Activated T-cell treated with anti-CD3 and anti-CD28 coated beads for 1 hour (primary cell): ENCODE measurements around the gene IQGAP3.
"Not testable (repeated sequence)": the region's sequence is repeated elsewhere in the genome, so short reads cannot be mapped to it uniquely, and the experiment has no call there.

Source experiments
- DNase-seq: peaks from one replicate; pipeline ENCODE4 v3.0.0-alpha.2; 2020; ENCODE audit warnings: low read depth

Gene IQGAP3

GRCh38 chr1:156571919-156572662 lies at the start of gene IQGAP3:
TSS of gene IQGAP3 (minus strand) at chr1:156572565. CDS start at chr1:156572529, 36 bp downstream.
- peak; percentile 46 for DNase-seq

- DNase-seq, result no peak
These were observed 47.2 kb upstream of the IQGAP3 start for GRCh38 chr1:156619582-156619955.

- DNase-seq, result no peak
These were observed 46.7 kb upstream of the IQGAP3 start, which contains the start of gene HAPLN2 for GRCh38 chr1:156618853-156619581. TSS of gene HAPLN2 (plus strand) at chr1:156619415. CDS start at chr1:156623491, 4,076 bp downstream.

- no peak for DNase-seq
These were observed 44.1 kb upstream of the IQGAP3 start for GRCh38 chr1:156616463-156616862.

GRCh38 chr1:156615946-156616345 lies 43.6 kb upstream of the IQGAP3 start:
- DNase-seq, result no peak

GRCh38 chr1:156612666-156613065 lies 40.3 kb upstream of the IQGAP3 start:
- DNase-seq, result no peak

- not testable (repeated sequence) for DNase-seq
These were observed 37.7 kb upstream of the IQGAP3 start for GRCh38 chr1:156610072-156610471.

GRCh38 chr1:156608981-156609380 lies 36.6 kb upstream of the IQGAP3 start:
- DNase-seq, result peak; percentile 49

- DNase-seq, result peak; percentile 37
These were observed 35.8 kb upstream of the IQGAP3 start for GRCh38 chr1:156608036-156608674.

GRCh38 chr1:156607344-156607743 lies 35.0 kb upstream of the IQGAP3 start:
- not testable (repeated sequence) for DNase-seq

- no peak for DNase-seq
These were observed 30.2 kb upstream of the IQGAP3 start for GRCh38 chr1:156602557-156602993.

GRCh38 chr1:156601892-156602291 lies 29.5 kb upstream of the IQGAP3 start:
- DNase-seq, result no peak

GRCh38 chr1:156601122-156601830 lies 28.9 kb upstream of the IQGAP3 start, which contains the start of gene GPATCH4:
TSS of gene GPATCH4 (minus strand) at chr1:156601479.
- peak; percentile 59 for DNase-seq

- no peak for DNase-seq
These were observed 28.4 kb upstream of the IQGAP3 start for GRCh38 chr1:156600733-156601121.

- no peak for DNase-seq
These were observed 27.4 kb upstream of the IQGAP3 start for GRCh38 chr1:156599811-156600210.

- DNase-seq, result no peak
These were observed 26.5 kb upstream of the IQGAP3 start for GRCh38 chr1:156598731-156599432.

- DNase-seq, result no peak
These were observed 25.8 kb upstream of the IQGAP3 start for GRCh38 chr1:156598125-156598524.

- DNase-seq, result no peak
These were observed 24.1 kb upstream of the IQGAP3 start for GRCh38 chr1:156596426-156596825.

GRCh38 chr1:156595016-156595415 lies 22.7 kb upstream of the IQGAP3 start:
- DNase-seq, result no peak

GRCh38 chr1:156594190-156594589 lies 21.8 kb upstream of the IQGAP3 start:
- DNase-seq, result no peak

GRCh38 chr1:156593661-156593989 lies 21.3 kb upstream of the IQGAP3 start:
- DNase-seq, result no peak
